Loucy (cell line): ENCODE data around the gene TPI1.
A peak's percentile ranks its signal among the peaks of the same experiment; 100 is the strongest.
"Not testable (repeated sequence)": the region's sequence is repeated elsewhere in the genome, so short reads cannot be mapped to it uniquely, and the experiment has no call there.

Experiments used
- H2AFZ ChIP-seq: fragments of 200-600 bp; sonication (generic); 2 replicates; pipeline ENCODE4 v1.6.0; 2016; ENCODE audit warnings: antibody characterized with exemption, mild to moderate bottlenecking, low read length, moderate library complexity
- H3F3A ChIP-seq: fragments of 200-600 bp; 2 replicates; pipeline ENCODE4 v1.6.0; 2016; ENCODE audit warnings: antibody characterized with exemption, low read depth, mild to moderate bottlenecking
- H3K27me3 ChIP-seq: fragments of 200-600 bp; sonication (generic); 2 replicates; pipeline ENCODE4 v1.6.1; 2014; ENCODE audit warnings: low read length, mild to moderate bottlenecking; ENCODE audit not compliant: insufficient read depth, poor library complexity, severe bottlenecking
- H3K36me3 ChIP-seq: fragments of 200-600 bp; sonication (generic); 2 replicates; pipeline ENCODE4 v1.6.1; 2016; ENCODE audit warnings: low read length; ENCODE audit not compliant: insufficient read depth
- H3K4me1 ChIP-seq: fragments of 200-600 bp; sonication (generic); 2 replicates; pipeline ENCODE4 v1.5.1; 2014; ENCODE audit warnings: low read length, mild to moderate bottlenecking; ENCODE audit not compliant: insufficient read depth, poor library complexity, severe bottlenecking
- H3K4me2 ChIP-seq: fragments of 200-600 bp; sonication (generic); 2 replicates; pipeline ENCODE4 v1.6.0; 2014; ENCODE audit warnings: antibody characterized with exemption, low read length, low read depth, mild to moderate bottlenecking; ENCODE audit not compliant: poor library complexity, severe bottlenecking
- H3K4me3 ChIP-seq: fragments of 200-600 bp; sonication (generic); 2 replicates; pipeline ENCODE4 v1.5.1; 2014; ENCODE audit warnings: low read length, mild to moderate bottlenecking, mixed read lengths; ENCODE audit not compliant: poor library complexity, severe bottlenecking
- H3K79me2 ChIP-seq: fragments of 200-600 bp; sonication (generic); 2 replicates; pipeline ENCODE4 v1.6.1; 2014; ENCODE audit warnings: low read length; ENCODE audit not compliant: insufficient read depth
- H3K9ac ChIP-seq: fragments of 200-600 bp; sonication (generic); 2 replicates; pipeline ENCODE4 v1.6.0; 2014; ENCODE audit warnings: mild to moderate bottlenecking, low read depth, low read length, moderate library complexity; ENCODE audit not compliant: poor library complexity, severe bottlenecking
- H3K9me2 ChIP-seq: fragments of 200-600 bp; sonication (generic); replicated peaks from 2 replicates; pipeline ENCODE4 v1.6.1; 2016; ENCODE audit warnings: low read depth, low read length, mixed read lengths
- H3K9me3 ChIP-seq: fragments of 200-600 bp; sonication (generic); 2 replicates; pipeline ENCODE4 v1.6.1; 2014; ENCODE audit warnings: mild to moderate bottlenecking, antibody characterized with exemption, low read length, low read depth; ENCODE audit not compliant: insufficient read depth
- H4K20me1 ChIP-seq: fragments of 200-600 bp; sonication (generic); 2 replicates; pipeline ENCODE4 v1.6.0; 2014; ENCODE audit warnings: antibody characterized with exemption, low read length, mild to moderate bottlenecking; ENCODE audit not compliant: insufficient read depth, poor library complexity, severe bottlenecking
- CTCF ChIP-seq: fragments of 200-600 bp; sonication (generic); conservative IDR thresholded peaks from 2 replicates; pipeline ENCODE4 v1.5.1; 2014; ENCODE audit warnings: mild to moderate bottlenecking, antibody characterized with exemption, low read length
- EZH2phosphoT487 ChIP-seq: fragments of 200-600 bp; IDR thresholded peaks from 2 replicates; pipeline ENCODE4 v1.6.1; 2018; ENCODE audit warnings: antibody characterized with exemption, mild to moderate bottlenecking, moderate library complexity, borderline replicate concordance

Gene TPI1

DNA sequence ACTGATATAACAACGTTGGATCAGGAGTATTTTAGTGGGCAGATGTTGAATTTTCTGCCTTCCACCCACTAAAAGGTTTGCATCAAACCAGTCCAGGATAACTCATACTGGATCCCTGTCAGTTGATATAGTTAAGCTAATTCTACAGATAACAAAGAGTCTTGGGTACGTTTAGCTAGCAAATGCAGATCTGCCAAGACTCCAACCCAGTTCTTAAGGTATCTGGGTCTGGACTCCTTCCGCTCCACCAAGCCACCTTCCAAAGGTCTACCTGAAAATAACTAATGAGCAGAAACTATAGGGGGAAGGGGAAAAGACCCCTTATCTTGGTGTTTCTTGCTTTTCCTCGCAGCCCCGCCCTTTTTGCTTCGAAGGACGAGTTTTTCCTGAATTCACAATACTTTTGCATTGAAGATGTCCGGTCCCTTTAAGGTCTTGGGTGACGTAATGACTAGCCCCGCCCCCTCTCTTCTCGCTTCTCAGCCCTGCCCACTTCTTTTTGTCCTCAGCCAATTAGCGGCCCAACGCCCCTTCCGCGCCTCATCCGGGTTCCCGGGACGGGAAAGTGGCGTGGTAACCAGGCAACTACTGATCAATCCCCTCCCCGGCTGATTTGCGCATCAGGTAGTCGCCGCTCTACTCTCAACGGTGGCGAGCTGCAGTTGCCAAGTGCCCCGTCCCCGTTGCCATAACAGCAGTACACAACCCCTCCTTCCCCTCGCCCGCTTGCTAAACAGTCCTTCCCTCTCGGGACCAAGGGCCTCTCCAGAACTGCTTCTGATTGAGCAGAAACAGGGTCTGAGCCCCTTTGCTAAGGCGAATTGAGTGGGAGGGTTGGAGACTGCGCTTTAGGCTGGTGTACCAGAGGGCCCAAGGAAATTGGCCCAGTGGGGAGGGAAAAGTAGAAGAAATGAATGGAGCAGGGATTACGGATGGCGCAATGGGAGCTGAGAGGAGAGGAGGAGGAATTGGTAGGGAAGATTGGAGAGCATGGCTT, 37.2 kb downstream of the TPI1 start, which contains the start of gene LRRC23:
Gene LRRC23, plus strand, starts transcription at position 543 of the 997 bp plus-strand sequence. CDS start 812 bp downstream, outside the sequence.
- Histone ChIP-seq H3K4me2 (peak within 1 kb of the TSS; percentile 78), H3K36me3 (no peaks in the 10 kb centered on the region), H3K9ac (peak within 1 kb of the TSS; percentile 79), H2AFZ (peak within 1 kb of the TSS; percentile 82), H3F3A (no peaks in the 10 kb centered on the region; the same call in 1 of the 2 replicates), H4K20me1 (no peaks in the 10 kb centered on the region), H3K79me2 (no peaks in the 10 kb centered on the region), H3K9me3 (no peaks in the 10 kb centered on the region), H3K9me2 (no peaks in the 10 kb centered on the region), H3K4me3 (peak within 1 kb of the TSS; percentile 91), H3K4me1 (peaks cover 30% of the 10 kb centered on the region), H3K27me3 (no peaks in the 10 kb centered on the region)
- TF ChIP-seq EZH2phosphoT487 (no peak), CTCF (no peak)

DNA sequence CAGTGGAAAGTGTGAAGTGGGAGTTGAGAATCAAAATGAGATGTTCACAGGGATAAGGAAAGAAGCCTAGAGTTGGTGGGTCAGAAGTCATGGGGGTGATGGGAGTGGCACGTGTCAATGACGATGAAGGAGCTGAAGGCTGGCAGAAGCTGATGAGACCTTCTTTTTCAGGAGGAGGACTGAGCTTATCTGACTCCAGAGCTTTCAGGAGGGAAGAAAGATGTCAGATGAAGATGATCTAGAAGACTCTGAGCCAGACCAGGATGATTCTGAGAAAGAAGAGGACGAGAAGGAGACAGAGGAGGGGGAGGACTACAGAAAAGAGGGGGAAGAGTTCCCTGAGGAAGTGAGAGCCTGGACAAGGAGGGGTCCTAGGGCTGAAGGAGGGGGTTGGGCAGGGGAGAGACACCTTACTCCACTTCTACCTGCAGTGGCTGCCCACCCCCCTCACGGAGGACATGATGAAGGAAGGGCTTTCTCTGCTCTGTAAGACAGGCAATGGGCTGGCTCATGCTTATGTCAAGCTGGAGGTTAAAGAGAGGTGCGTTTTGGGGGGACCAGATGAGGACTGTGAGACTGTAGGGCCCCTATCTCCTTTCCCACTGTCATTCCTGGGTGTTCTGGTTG, 38.2 kb downstream of the TPI1 start:
- no peaks in the 10 kb centered on the region for H3K79me2 ChIP-seq
- H2AFZ ChIP-seq: no peak overlapping the region
- H3K4me3 ChIP-seq: peak overlapping the region; percentile 91
- no peak for TF ChIP-seq EZH2phosphoT487
- TF ChIP-seq CTCF: no peak
- H3K36me3 ChIP-seq: no peaks in the 10 kb centered on the region
- peak overlapping the region; percentile 78 for H3K4me2 ChIP-seq
- H3F3A ChIP-seq: no peaks in the 10 kb centered on the region; the same call in 1 of the 2 replicates
- H3K4me1 ChIP-seq: peaks cover 22% of the 10 kb centered on the region
- H3K9ac ChIP-seq: peak overlapping the region; percentile 79
- H3K9me2 ChIP-seq: no peaks in the 10 kb centered on the region
- no peaks in the 10 kb centered on the region for H3K27me3 ChIP-seq
- H3K9me3 ChIP-seq: no peaks in the 10 kb centered on the region
- H4K20me1 ChIP-seq: no peaks in the 10 kb centered on the region

- H3F3A ChIP-seq, H3K4me2 ChIP-seq, H3K27me3 ChIP-seq, H2AFZ ChIP-seq, H3K9me2 ChIP-seq, H3K9me3 ChIP-seq, H4K20me1 ChIP-seq, H3K79me2 ChIP-seq, H3K36me3 ChIP-seq, H3K9ac ChIP-seq, H3K4me3 ChIP-seq: not testable (repeated sequence)
- peaks cover 23% of the 10 kb centered on the region for H3K4me1 ChIP-seq
These were observed 40.8 kb downstream of the TPI1 start for GRCh38 chr12:6908141-6908540.
